ENCODE data around the gene MLLT10. TPM values are rescaled to one million over a fixed set of nuclear protein-coding genes. Genes with fewer than 3 reads are reported as not detected.

Gene MLLT10
- total and polyA plus RNA-seq, 2 of the 8 experiments (the other 6 are each of a cell fraction or from before 2014, with no cell fraction given): 53.1 to 62.1 TPM

DNA sequence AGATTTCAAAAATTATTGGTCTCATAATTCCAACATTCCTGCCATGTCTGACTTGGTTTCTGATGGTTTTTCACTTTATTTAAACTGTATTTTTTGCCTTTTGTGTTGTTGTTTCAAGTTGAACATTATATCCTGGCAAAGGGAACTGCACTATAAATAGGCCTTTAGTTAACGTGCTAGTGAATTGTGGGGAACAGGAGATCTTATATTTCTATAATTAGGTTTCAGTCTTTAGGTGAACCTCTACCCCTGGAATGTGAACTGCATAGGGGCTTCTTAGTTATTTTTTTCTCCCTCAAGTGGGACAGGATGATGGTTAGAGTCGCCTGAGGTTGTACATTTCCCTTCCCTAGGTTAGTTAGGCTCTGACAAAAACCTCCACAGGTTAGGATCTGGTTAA lies 128.6 kb downstream of the MLLT10 start:
- H3K4ac ChIP-seq (replicated peaks; ENCODE audit: insufficient read length, low read depth, low read length): no peak overlapping the region
- no peaks in the 10 kb centered on the region for H3K23me2 ChIP-seq (ENCODE audit: low read depth, low read length)
- H3K79me2 ChIP-seq (ENCODE audit: control insufficient read depth in 1 of 2, insufficient read depth in 2 of 2, low read length in 2 of 2): peaks cover 0 to 76% of the 10 kb centered on the region in 2 experiments; a peak in 3 of 4 replicates
- H3K27me3 ChIP-seq (replicated peaks in 1 of 4; ENCODE audit: control insufficient read depth in 3 of 4, extremely low read depth in 1 of 4, insufficient read depth in 3 of 4, low read length in 3 of 4): no peaks in the 10 kb centered on the region
- H2BK5ac ChIP-seq (ENCODE audit: low read depth, low read length): no peak overlapping the region
- 80% methylated on average over 2 of the region's 2 CpGs; no CpG with 5 or more reads in 1 of the 2 experiments for WGBS, 2 experiments (ENCODE audit: extremely low coverage in 1 of 2, insufficient coverage in 1 of 2, insufficient read length in 1 of 2, insufficient replicate concordance in 2 of 2, low coverage in 1 of 2, low lambda C conversion rate in 2 of 2, missing lambda C conversion rate in 1 of 2)
- H4K20me1 ChIP-seq (replicated peaks in 1 of 2; ENCODE audit: control insufficient read depth in 1 of 2, insufficient read depth in 2 of 2, low read length in 2 of 2): peaks cover 0 to 4% of the 10 kb centered on the region in 2 experiments
- no peak overlapping the region for H3K27ac ChIP-seq (ENCODE audit: low read depth, low read length)
- CTCF ChIA-PET (ENCODE audit: partially characterized antibody): interaction anchor here (0.7 to 1.2 kb wide), 2 partner anchors 10 to 23 kb away, joined by 3 read pairs; no protein-coding TSS in a partner anchor
- H2AFZ ChIP-seq (ENCODE audit: low read length): no peak overlapping the region
- no peak for FAIRE-seq
- H3K9ac ChIP-seq (replicated peaks in 1 of 4; ENCODE audit: extremely low read depth in 1 of 4, low read depth in 3 of 4, low read length in 3 of 4): no peak overlapping the region
- POLR2A ChIA-PET (ENCODE audit: partially characterized antibody): no interaction called here
- no peaks in the 10 kb centered on the region for H3K36me3 ChIP-seq (ENCODE audit: control insufficient read depth in 2 of 4, insufficient read depth in 4 of 4, low read length in 3 of 4)
- H3K9me3 ChIP-seq (ENCODE audit: insufficient read depth in 2 of 2, low read depth in 1 of 2, low read length in 1 of 2): no peaks in the 10 kb centered on the region
- H3K18ac ChIP-seq (ENCODE audit: extremely low read depth, low read length): no peak overlapping the region
- peaks cover 0 to 2% (median 0%) of the 10 kb centered on the region in 4 experiments; a peak in 1 of 7 replicates for H3K4me1 ChIP-seq (replicated peaks in 1 of 4; ENCODE audit: control insufficient read depth in 3 of 4, insufficient read depth in 4 of 4, low read length in 3 of 4)
- no peak overlapping the region for H4K91ac ChIP-seq (replicated peaks; ENCODE audit: insufficient read length, low read length)
- H3K14ac ChIP-seq (ENCODE audit: insufficient read length): no peak overlapping the region
- no peak overlapping the region for H2AK5ac ChIP-seq (ENCODE audit: low read depth, low read length)
- H2BK20ac ChIP-seq (ENCODE audit: low read length): no peak overlapping the region
- no peak overlapping the region for H2BK120ac ChIP-seq (replicated peaks; ENCODE audit: low read depth, low read length)
- H3K4me2 ChIP-seq (ENCODE audit: insufficient read depth in 1 of 2, low read depth in 2 of 2, low read length in 2 of 2): no peak overlapping the region
- no peak for DNase-seq (ENCODE audit: low read depth in 1 of 2, low spot score in 2 of 2)
- no peak overlapping the region for H3K23ac ChIP-seq (ENCODE audit: insufficient read length)
- H3K56ac ChIP-seq (replicated peaks; ENCODE audit: insufficient read length, low read depth, low read length): no peak overlapping the region
- no peak overlapping the region for H4K8ac ChIP-seq (ENCODE audit: extremely low read depth, insufficient read depth, low read length)
- no peak overlapping the region for H4K5ac ChIP-seq (ENCODE audit: insufficient read length, low read depth, low read length)
- no peak overlapping the region for H3K4me3 ChIP-seq (ENCODE audit: extremely low read depth in 1 of 4, insufficient read depth in 2 of 4, low read depth in 3 of 4, low read length in 4 of 4)
- H3K79me1 ChIP-seq (ENCODE audit: low read depth, low read length): no peaks in the 10 kb centered on the region
- H2BK15ac ChIP-seq (ENCODE audit: low read length): no peak overlapping the region
- no peak overlapping the region for H2BK12ac ChIP-seq (ENCODE audit: low read depth, low read length)
- TF ChIP-seq JUN (IDR thresholded peaks at IDR 0.05; ENCODE audit: low read depth, low read length): no peak
- no peak for TF ChIP-seq ASH2L (IDR thresholded peaks at IDR 0.05; ENCODE audit: low read length)
- TF ChIP-seq GABPA (IDR thresholded peaks at IDR 0.05; ENCODE audit: borderline replicate concordance, insufficient read depth, low read length): no peak
- TF ChIP-seq CHD2 (IDR thresholded peaks at IDR 0.05; ENCODE audit: low read length): no peak
- TF ChIP-seq RFX5 (IDR thresholded peaks at IDR 0.05; ENCODE audit: borderline replicate concordance, low read depth, low read length): no peak
- no peak for TF ChIP-seq SIN3A (conservative IDR thresholded peaks at IDR 0.05 in 1 of 2, IDR thresholded peaks at IDR 0.05 in 1 of 2; ENCODE audit: low read depth in 1 of 2, low read length in 2 of 2)
- TF ChIP-seq NRF1 (IDR thresholded peaks at IDR 0.05; ENCODE audit: low read depth, low read length): no peak
- TF ChIP-seq JUND (IDR thresholded peaks at IDR 0.05; ENCODE audit: low read length): no peak
- TF ChIP-seq CBX5 (IDR thresholded peaks at IDR 0.05; ENCODE audit: low read depth, low read length): no peak
- no peak for TF ChIP-seq HDAC6 (IDR thresholded peaks at IDR 0.05; ENCODE audit: low read depth, low read length)
- TF ChIP-seq CTBP2 (IDR thresholded peaks at IDR 0.05; ENCODE audit: borderline replicate concordance, insufficient read depth, insufficient read length, low read length): no peak
- TF ChIP-seq RNF2 (IDR thresholded peaks at IDR 0.05; ENCODE audit: borderline replicate concordance, low read depth, low read length, missing control alignments, poor library complexity, severe bottlenecking): no peak
- no peak for TF ChIP-seq YY1 (IDR thresholded peaks at IDR 0.05; ENCODE audit: low read depth, low read length)
- TF ChIP-seq BACH1 (IDR thresholded peaks at IDR 0.05; ENCODE audit: low read length): no peak
